T-helper 1 cell (primary cell): ENCODE results near the gene CTXN3.

Experiments used
- DNase-seq, 5 donors: peaks; one replicate each; pipeline ENCODE4 v3.0.0-alpha.2; 2012 to 2020
- total RNA-seq, 4 donors: gene quantifications; one replicate each; lab custom pipeline; 2026; lab: John Stamatoyannopoulos, UW

CTXN3 gene
- total RNA-seq, result 0 reads per million in 4 donors

GRCh38 chr5:127649018-127649439, at the start of gene CTXN3:
CTXN3 (plus strand) TSS chr5:127649082; CDS start chr5:127657522, 8,440 bp downstream.
- no peak for DNase-seq

GRCh38 chr5:127599320-127599719, 49.6 kb upstream of the CTXN3 start:
- no peak for DNase-seq

- no peak for DNase-seq
Observed at GRCh38 chr5:127599847-127600246, 49.0 kb upstream of the CTXN3 start.

GRCh38 chr5:127601111-127601510, 47.8 kb upstream of the CTXN3 start:
- DNase-seq, result no peak

- DNase-seq, result no peak
Observed at GRCh38 chr5:127601601-127602000, 47.3 kb upstream of the CTXN3 start.

GRCh38 chr5:127602481-127602880, 46.4 kb upstream of the CTXN3 start:
- DNase-seq, result no peak

- no peak for DNase-seq
Observed at GRCh38 chr5:127602896-127603844, 45.7 kb upstream of the CTXN3 start.

- DNase-seq, result no peak
Observed at GRCh38 chr5:127608077-127608660, 40.7 kb upstream of the CTXN3 start.

GRCh38 chr5:127609011-127609410, 39.9 kb upstream of the CTXN3 start:
- DNase-seq, result no peak

- DNase-seq, result no peak
Observed at GRCh38 chr5:127609957-127610356, 38.9 kb upstream of the CTXN3 start.

GRCh38 chr5:127612441-127613141, 36.3 kb upstream of the CTXN3 start:
- DNase-seq, result no peak

- no peak for DNase-seq
Observed at GRCh38 chr5:127615916-127616315, 33.0 kb upstream of the CTXN3 start.

GRCh38 chr5:127619908-127620479, 28.9 kb upstream of the CTXN3 start:
- DNase-seq, result no peak

GRCh38 chr5:127621601-127622325, 27.1 kb upstream of the CTXN3 start:
- no peak for DNase-seq

GRCh38 chr5:127634007-127634406, 14.9 kb upstream of the CTXN3 start:
- no peak for DNase-seq

GRCh38 chr5:127639828-127640227, 9.1 kb upstream of the CTXN3 start:
- DNase-seq, result no peak

GRCh38 chr5:127642949-127643348, 5.9 kb upstream of the CTXN3 start:
- no peak for DNase-seq

GRCh38 chr5:127643607-127644006, 5.3 kb upstream of the CTXN3 start:
- DNase-seq, result no peak

- DNase-seq, result no peak
Observed at GRCh38 chr5:127645300-127645726, 3.6 kb upstream of the CTXN3 start.

GRCh38 chr5:127647361-127647958, 1.4 kb upstream of the CTXN3 start:
- DNase-seq, result no peak

GRCh38 chr5:127650022-127650421, 1.1 kb downstream of the CTXN3 start:
- DNase-seq, result no peak

- no peak for DNase-seq
Observed at GRCh38 chr5:127650649-127651048, 1.8 kb downstream of the CTXN3 start.
